ENCODE measurements around the gene PCSK1N.

- no peak for TF ChIP-seq CTCF (IDR thresholded peaks at IDR 0.05)
- no peak for TF ChIP-seq POLR2A (IDR thresholded peaks at IDR 0.05)
Measured at GRCh38 chrX:48791063-48791820, 44.2 kb downstream of the PCSK1N start.

Data from uterus (tissue), 2 donors.